ENCODE data around the gene KIAA1755. TPM values are rescaled to one million over a fixed set of nuclear protein-coding genes. Genes with fewer than 3 reads are reported as not detected.

KIAA1755 gene
- polyA plus RNA-seq, 1 donor from 2014 or later, result not detected

DNA sequence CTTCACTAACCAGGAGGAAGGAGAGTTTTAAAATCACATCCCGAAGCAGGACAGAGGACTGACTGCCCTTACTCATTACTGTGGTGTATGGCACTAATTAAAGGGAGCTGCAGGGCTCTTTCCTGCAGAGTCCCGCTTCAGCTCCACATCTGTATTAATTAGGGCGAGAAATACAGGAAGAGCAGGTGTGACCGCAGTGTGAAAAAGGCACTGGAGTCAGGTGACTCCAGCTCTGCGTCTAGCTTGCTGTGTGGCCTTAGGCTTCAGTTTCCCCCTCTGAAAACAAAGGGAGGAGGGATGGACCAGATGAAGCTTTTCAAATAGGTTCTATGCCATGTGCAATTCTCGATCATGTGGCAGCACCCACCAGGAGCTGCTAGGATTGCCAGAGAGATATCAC is 34.0 kb downstream of the KIAA1755 start:
- Histone ChIP-seq H3F3A (ENCODE audit: insufficient read depth, low read length, poor library complexity, severe bottlenecking) (no peaks in the 10 kb centered on the region), H2AFZ (ENCODE audit: low read depth, low read length) (no peak overlapping the region), H3K36me3 (ENCODE audit: insufficient read depth, low read length) (no peaks in the 10 kb centered on the region), H3K79me2 (replicated peaks; ENCODE audit: insufficient read depth, low read length) (no peaks in the 10 kb centered on the region), H4K20me1 (ENCODE audit: insufficient read depth) (no peaks in the 10 kb centered on the region), H3K4me3 (ENCODE audit: low read length) (no peak overlapping the region), H3K27me3 (ENCODE audit: insufficient read depth, low read depth, low read length) (no peaks in the 10 kb centered on the region), H3K9me3 (ENCODE audit: low read length) (no peaks in the 10 kb centered on the region), H3K9ac (ENCODE audit: low read length) (no peak overlapping the region), H3K9me2 (ENCODE audit: insufficient read depth, low read length) (no peaks in the 10 kb centered on the region), H3K4me2 (ENCODE audit: low read length) (no peak overlapping the region), H3K27ac (ENCODE audit: low read length) (no peak overlapping the region)
- no peak for TF ChIP-seq MXI1 (conservative IDR thresholded peaks at IDR 0.05; ENCODE audit: poor library complexity, severe bottlenecking)
- no peak for TF ChIP-seq SMC3 (conservative IDR thresholded peaks at IDR 0.05; ENCODE audit: poor library complexity)
- TF ChIP-seq, protein P1, sequence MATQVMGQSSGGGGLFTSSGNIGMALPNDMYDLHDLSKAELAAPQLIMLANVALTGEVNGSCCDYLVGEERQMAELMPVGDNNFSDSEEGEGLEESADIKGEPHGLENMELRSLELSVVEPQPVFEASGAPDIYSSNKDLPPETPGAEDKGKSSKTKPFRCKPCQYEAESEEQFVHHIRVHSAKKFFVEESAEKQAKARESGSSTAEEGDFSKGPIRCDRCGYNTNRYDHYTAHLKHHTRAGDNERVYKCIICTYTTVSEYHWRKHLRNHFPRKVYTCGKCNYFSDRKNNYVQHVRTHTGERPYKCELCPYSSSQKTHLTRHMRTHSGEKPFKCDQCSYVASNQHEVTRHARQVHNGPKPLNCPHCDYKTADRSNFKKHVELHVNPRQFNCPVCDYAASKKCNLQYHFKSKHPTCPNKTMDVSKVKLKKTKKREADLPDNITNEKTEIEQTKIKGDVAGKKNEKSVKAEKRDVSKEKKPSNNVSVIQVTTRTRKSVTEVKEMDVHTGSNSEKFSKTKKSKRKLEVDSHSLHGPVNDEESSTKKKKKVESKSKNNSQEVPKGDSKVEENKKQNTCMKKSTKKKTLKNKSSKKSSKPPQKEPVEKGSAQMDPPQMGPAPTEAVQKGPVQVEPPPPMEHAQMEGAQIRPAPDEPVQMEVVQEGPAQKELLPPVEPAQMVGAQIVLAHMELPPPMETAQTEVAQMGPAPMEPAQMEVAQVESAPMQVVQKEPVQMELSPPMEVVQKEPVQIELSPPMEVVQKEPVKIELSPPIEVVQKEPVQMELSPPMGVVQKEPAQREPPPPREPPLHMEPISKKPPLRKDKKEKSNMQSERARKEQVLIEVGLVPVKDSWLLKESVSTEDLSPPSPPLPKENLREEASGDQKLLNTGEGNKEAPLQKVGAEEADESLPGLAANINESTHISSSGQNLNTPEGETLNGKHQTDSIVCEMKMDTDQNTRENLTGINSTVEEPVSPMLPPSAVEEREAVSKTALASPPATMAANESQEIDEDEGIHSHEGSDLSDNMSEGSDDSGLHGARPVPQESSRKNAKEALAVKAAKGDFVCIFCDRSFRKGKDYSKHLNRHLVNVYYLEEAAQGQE (IDR thresholded peaks at IDR 0.05; ENCODE audit: borderline replicate concordance), result no peak
- TF ChIP-seq EZH2 (IDR thresholded peaks at IDR 0.05; ENCODE audit: borderline replicate concordance, insufficient read depth, low read length, poor library complexity, severe bottlenecking), result no peak
- TF ChIP-seq, protein P2, sequence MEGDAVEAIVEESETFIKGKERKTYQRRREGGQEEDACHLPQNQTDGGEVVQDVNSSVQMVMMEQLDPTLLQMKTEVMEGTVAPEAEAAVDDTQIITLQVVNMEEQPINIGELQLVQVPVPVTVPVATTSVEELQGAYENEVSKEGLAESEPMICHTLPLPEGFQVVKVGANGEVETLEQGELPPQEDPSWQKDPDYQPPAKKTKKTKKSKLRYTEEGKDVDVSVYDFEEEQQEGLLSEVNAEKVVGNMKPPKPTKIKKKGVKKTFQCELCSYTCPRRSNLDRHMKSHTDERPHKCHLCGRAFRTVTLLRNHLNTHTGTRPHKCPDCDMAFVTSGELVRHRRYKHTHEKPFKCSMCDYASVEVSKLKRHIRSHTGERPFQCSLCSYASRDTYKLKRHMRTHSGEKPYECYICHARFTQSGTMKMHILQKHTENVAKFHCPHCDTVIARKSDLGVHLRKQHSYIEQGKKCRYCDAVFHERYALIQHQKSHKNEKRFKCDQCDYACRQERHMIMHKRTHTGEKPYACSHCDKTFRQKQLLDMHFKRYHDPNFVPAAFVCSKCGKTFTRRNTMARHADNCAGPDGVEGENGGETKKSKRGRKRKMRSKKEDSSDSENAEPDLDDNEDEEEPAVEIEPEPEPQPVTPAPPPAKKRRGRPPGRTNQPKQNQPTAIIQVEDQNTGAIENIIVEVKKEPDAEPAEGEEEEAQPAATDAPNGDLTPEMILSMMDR (IDR thresholded peaks at IDR 0.05; ENCODE audit: poor library complexity, severe bottlenecking), result no peak
- no peak for TF ChIP-seq TAF1 (IDR thresholded peaks at IDR 0.05; ENCODE audit: low read depth)
- no peak for TF ChIP-seq EP300 (conservative IDR thresholded peaks at IDR 0.05; ENCODE audit: poor library complexity, severe bottlenecking)
- no peak for TF ChIP-seq RAD21 (conservative IDR thresholded peaks at IDR 0.05)
- TF ChIP-seq POLR2AphosphoS5 (IDR thresholded peaks at IDR 0.05), result no peak

DNA sequence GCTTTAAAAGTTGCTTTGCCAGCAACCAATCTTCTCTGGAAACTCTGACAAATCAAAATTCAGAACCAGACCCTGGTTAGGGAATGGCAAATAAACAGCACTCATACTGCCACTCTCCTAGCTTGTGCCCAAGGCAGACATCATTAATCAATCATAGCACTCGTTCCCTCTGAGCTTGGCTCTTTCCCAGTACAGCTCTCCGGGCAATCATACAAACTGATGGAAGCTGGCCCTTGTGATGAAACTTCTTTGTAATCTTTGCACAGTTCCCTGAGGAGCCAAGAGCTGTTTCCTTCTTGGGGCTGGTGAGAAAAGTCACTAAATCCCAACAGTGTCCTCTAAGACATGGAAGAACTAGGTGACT is 34.7 kb downstream of the KIAA1755 start:
- Histone ChIP-seq H3K27ac (ENCODE audit: low read length) (no peak overlapping the region), H3K27me3 (ENCODE audit: insufficient read depth, low read depth, low read length) (no peaks in the 10 kb centered on the region), H2AFZ (ENCODE audit: low read depth, low read length) (no peak overlapping the region), H3K4me2 (ENCODE audit: low read length) (no peak overlapping the region), H3K79me2 (replicated peaks; ENCODE audit: insufficient read depth, low read length) (no peaks in the 10 kb centered on the region), H4K20me1 (ENCODE audit: insufficient read depth) (no peaks in the 10 kb centered on the region), H3K9me2 (ENCODE audit: insufficient read depth, low read length) (no peaks in the 10 kb centered on the region), H3K9ac (ENCODE audit: low read length) (no peak overlapping the region), H3F3A (ENCODE audit: insufficient read depth, low read length, poor library complexity, severe bottlenecking) (no peaks in the 10 kb centered on the region), H3K4me3 (ENCODE audit: low read length) (no peak overlapping the region), H3K9me3 (ENCODE audit: low read length) (no peaks in the 10 kb centered on the region), H3K36me3 (ENCODE audit: insufficient read depth, low read length) (no peaks in the 10 kb centered on the region)
- no peak for TF ChIP-seq EP300 (conservative IDR thresholded peaks at IDR 0.05; ENCODE audit: poor library complexity, severe bottlenecking)
- TF ChIP-seq MXI1 (conservative IDR thresholded peaks at IDR 0.05; ENCODE audit: poor library complexity, severe bottlenecking), result no peak
- TF ChIP-seq, protein P1 (IDR thresholded peaks at IDR 0.05; ENCODE audit: borderline replicate concordance), result no peak
- TF ChIP-seq RAD21 (conservative IDR thresholded peaks at IDR 0.05), result no peak
- no peak for TF ChIP-seq TAF1 (IDR thresholded peaks at IDR 0.05; ENCODE audit: low read depth)
- TF ChIP-seq, protein P2 (IDR thresholded peaks at IDR 0.05; ENCODE audit: poor library complexity, severe bottlenecking), result no peak
- TF ChIP-seq EZH2 (IDR thresholded peaks at IDR 0.05; ENCODE audit: borderline replicate concordance, insufficient read depth, low read length, poor library complexity, severe bottlenecking), result no peak
- TF ChIP-seq POLR2AphosphoS5 (IDR thresholded peaks at IDR 0.05), result no peak

Measured in neural cell (in vitro differentiated cells).